K562 (cell line): ENCODE results near the gene PLAAT3. TPM values are rescaled to one million over a fixed set of nuclear protein-coding genes. Genes with fewer than 3 reads are reported as not detected.

Experiments used
- BACH1 ChIP-seq: fragments of 200-800 bp; sonication (Bioruptor generic); IDR thresholded peaks from 2 replicates; pipeline ENCODE4 v1.6.1; 2016; ENCODE audit warnings: missing genetic modification characterization, missing compliant biosample characterization
- BCL6 ChIP-seq: fragments of 250-450 bp; sonication (Bioruptor Pico); IDR thresholded peaks from 2 replicates; pipeline ENCODE4 v1.4.0; 2020
- DPF2 ChIP-seq: fragments of 450-650 bp; IDR thresholded peaks from 2 replicates; pipeline ENCODE4 v1.6.1; 2016
- ELF2 ChIP-seq: fragments of 250-450 bp; sonication (Bioruptor Pico); IDR thresholded peaks from 2 replicates; pipeline ENCODE4 v1.5.0; 2021; ENCODE audit warnings: mild to moderate bottlenecking
- GATAD2A ChIP-seq: fragments of 450-650 bp; IDR thresholded peaks from 2 replicates; pipeline ENCODE4 v1.6.1; 2017
- MAFF ChIP-seq: IDR thresholded peaks from 2 replicates; pipeline ENCODE4 v1.6.1; 2012; ENCODE audit warnings: low read length, improper control_type of control experiment
- NR1H2 ChIP-seq: sonication (generic); formaldehyde crosslinking; IDR thresholded peaks from 2 replicates; pipeline ENCODE4 v1.4.0; 2020; ENCODE audit warnings: mild to moderate bottlenecking, missing genetic modification reagents
- OTX1 ChIP-seq: fragments of 450-650 bp; formaldehyde crosslinking; IDR thresholded peaks from 2 replicates; pipeline ENCODE4 v1.4.0; 2022; ENCODE audit warnings: mild to moderate bottlenecking
- POLR2AphosphoS5 ChIP-seq: IDR thresholded peaks from 2 replicates; pipeline ENCODE4 v1.6.1; 2011; ENCODE audit warnings: mild to moderate bottlenecking, low read depth, low read length, moderate library complexity; ENCODE audit not compliant: control insufficient read depth, insufficient read depth
- PTRF ChIP-seq: fragments of 450-650 bp; IDR thresholded peaks from 2 replicates; pipeline ENCODE4 v1.6.1; 2016; ENCODE audit warnings: mild to moderate bottlenecking, missing genetic modification characterization, missing compliant biosample characterization
- SIN3B ChIP-seq: fragments of 450-650 bp; IDR thresholded peaks from 2 replicates; pipeline ENCODE4 v1.6.1; 2017; ENCODE audit warnings: low read depth, mild to moderate bottlenecking, moderate library complexity
- SMAD2 ChIP-seq: fragments of 150-350 bp; IDR thresholded peaks from 2 replicates; pipeline ENCODE4 v1.6.1; 2014; ENCODE audit warnings: low read depth, mild to moderate bottlenecking, low read length
- SRSF1 ChIP-seq: fragments of 200-400 bp; formaldehyde crosslinking; IDR thresholded peaks from 2 replicates; pipeline ENCODE4 v1.6.1; 2017; ENCODE audit warnings: mild to moderate bottlenecking, low read depth, low read length, moderate library complexity
- SRSF7 ChIP-seq: fragments of 200-400 bp; formaldehyde crosslinking; optimal IDR thresholded peaks from 2 replicates; pipeline ENCODE3; 2017; ENCODE audit warnings: mild to moderate bottlenecking, low read depth, low read length
- STAT5A ChIP-seq: IDR thresholded peaks from 2 replicates; pipeline ENCODE4 v1.6.1; 2012; ENCODE audit warnings: low read length, inconsistent platforms, borderline replicate concordance
- VEZF1 ChIP-seq: fragments of 200-800 bp; sonication (Bioruptor generic); IDR thresholded peaks from 2 replicates; pipeline ENCODE4 v1.6.1; 2017; ENCODE audit warnings: missing genetic modification characterization, missing compliant biosample characterization
- ZBTB11 ChIP-seq, 3 experiments: fragments of 200-800 bp in 1 of 3; fragments of 250-450 bp in 1 of 3; fragments of 450-650 bp in 1 of 3; sonication (Bioruptor Pico) in 1 of 3; sonication (Bioruptor generic) in 1 of 3; formaldehyde crosslinking in 1 of 3; IDR thresholded peaks; 2 replicates each; pipeline versions ENCODE4 v1.6.1 to v1.8.0; 2016 to 2022; ENCODE audit warnings: mild to moderate bottlenecking in 2 of 3, missing genetic modification characterization in 2 of 3, missing compliant biosample characterization in 1 of 3, moderate library complexity in 1 of 3
- ZBTB26 ChIP-seq: fragments of 450-650 bp; formaldehyde crosslinking; IDR thresholded peaks from 2 replicates; pipeline ENCODE4 v1.4.0; 2022; ENCODE audit warnings: missing genetic modification characterization
- ZBTB7A ChIP-seq: IDR thresholded peaks from 2 replicates; pipeline ENCODE4 v1.6.1; 2011; ENCODE audit warnings: low read depth, mild to moderate bottlenecking, low read length, moderate library complexity, borderline replicate concordance; ENCODE audit not compliant: control insufficient read depth
- ZEB2 ChIP-seq: fragments of 450-650 bp; IDR thresholded peaks from 2 replicates; pipeline ENCODE4 v1.6.1; 2016
- ZNF316 ChIP-seq: fragments of 450-650 bp; IDR thresholded peaks from 2 replicates; pipeline ENCODE4 v1.6.1; 2016
- ZNF395 ChIP-seq: fragments of 200-800 bp; sonication (Bioruptor generic); IDR thresholded peaks from 2 replicates; pipeline ENCODE4 v1.6.1; 2017; ENCODE audit warnings: missing genetic modification characterization, missing compliant biosample characterization
- ZNF707 ChIP-seq: fragments of 250-450 bp; sonication (Bioruptor Pico); conservative IDR thresholded peaks from 2 replicates; pipeline ENCODE4 v1.8.0; 2022; ENCODE audit warnings: inconsistent platforms, mild to moderate bottlenecking, moderate library complexity
- polyA plus RNA-seq, 8 experiments: library from polyadenylated mRNA; depleted of rRNA in 4 of 8; stranded (reverse) in 5 of 8; unstranded in 3 of 8; fragments of >200 nt; fragmentation: Nextera tagmentation in 2 of 8; fragmentation: Illumina TruSeq in 1 of 8; extraction: Ambion mirVana in 2 of 8; extraction: Trizol in 1 of 8; gene quantifications; 2 replicates each; pipeline versions ENCODE4 v1.2.1 to v1.2.3, GENCODE V29; 2011 to 2014; ENCODE audit warnings: inconsistent platforms in 1 of 8, missing spikeins in 1 of 8
- total RNA-seq, 7 experiments: library from RNA; depleted of rRNA in 6 of 7; stranded (reverse); fragments of >200 nt in 6 of 7; fragmentation: Illumina TruSeq in 2 of 7; extraction: Trizol in 2 of 7; gene quantifications; 2 replicates each; pipeline versions ENCODE4 v1.2.1 to v1.2.3, GENCODE V29; 2011 to 2021; ENCODE audit warnings: low replicate concordance in 1 of 7

The PLAAT3 gene
- total and polyA plus RNA-seq, 9 of the 15 experiments (the other 6 are each of a cell fraction or from before 2014, with no cell fraction given): 0.80 to 2.7 (median 1.4) TPM

- TF ChIP-seq SRSF1 (no peak), ZBTB7A (no peak), NR1H2 (CRISPR knock-in tag) (no peak), SIN3B (no peak), GATAD2A (no peak), VEZF1 (CRISPR knock-in tag) (peak; percentile 76), ELF2 (CRISPR knock-in tag) (peak; percentile 91), BCL6 (CRISPR knock-in tag) (peak; percentile 96), OTX1 (CRISPR knock-in tag) (peak; percentile 91; the same call in 1 of the 2 replicates), ZEB2 (peak; percentile 82), ZBTB11 (CRISPR knock-in tag; IDR thresholded peaks at IDR 0.05) (peak in 1 of 3 experiments; percentile 90; a peak in 2 of 6 replicates), ZNF707 (peak; percentile 83), SMAD2 (no peak), SRSF7 (no peak), PTRF (tag) (peak; percentile 96), ZNF316 (peak; percentile 68; the same call in 1 of the 2 replicates), STAT5A (no peak), BACH1 (tag) (peak; percentile 99), ZBTB26 (CRISPR knock-in tag) (peak; percentile 94; the same call in 1 of the 2 replicates), POLR2AphosphoS5 (no peak), MAFF (peak; percentile 23; the same call in 1 of the 2 replicates), DPF2 (peak; percentile 52; the same call in 1 of the 2 replicates), ZNF395 (CRISPR knock-in tag) (peak; percentile 100)
These were observed 79.3 kb downstream of the PLAAT3 start (continued) for GRCh38 chr11:63534895-63535461.
